OCI-M1 (cell line): Measurements from ENCODE around the gene ATXN7L3.
"Not testable (repeated sequence)": the region's sequence is repeated elsewhere in the genome, so short reads cannot be mapped to it uniquely, and the experiment has no call there.

Experiments
- DNase-seq: peaks from one replicate; lab custom pipeline; 2025; lab: John Stamatoyannopoulos, UW

Gene ATXN7L3

GRCh38 chr17:44174427-44174826, 25.3 kb downstream of the ATXN7L3 start:
- DNase-seq: no peak

DNA sequence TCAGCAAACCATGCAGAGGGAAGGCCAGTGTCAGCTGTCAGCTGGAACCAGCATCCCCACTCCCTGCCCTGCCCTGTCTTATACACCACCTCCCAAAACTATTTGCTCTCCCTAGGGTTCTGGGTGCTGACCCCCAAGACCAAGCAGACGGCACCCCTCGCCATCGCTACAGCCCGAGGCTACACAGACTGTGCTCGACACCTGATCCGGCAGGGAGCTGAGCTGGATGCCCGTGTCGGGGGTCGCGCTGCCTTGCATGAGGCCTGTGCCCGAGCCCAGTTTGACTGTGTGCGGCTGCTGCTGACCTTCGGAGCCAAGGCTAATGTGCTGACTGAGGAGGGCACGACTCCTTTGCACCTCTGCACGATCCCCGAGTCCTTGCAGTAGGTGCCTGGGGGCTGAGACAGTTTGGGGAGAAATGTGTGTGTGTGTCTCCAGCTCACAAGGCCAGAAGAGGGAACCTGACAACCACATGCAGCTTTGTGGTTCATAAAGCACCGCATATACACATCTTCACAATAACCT, 27.7 kb downstream of the ATXN7L3 start:
- no peak for DNase-seq

DNA sequence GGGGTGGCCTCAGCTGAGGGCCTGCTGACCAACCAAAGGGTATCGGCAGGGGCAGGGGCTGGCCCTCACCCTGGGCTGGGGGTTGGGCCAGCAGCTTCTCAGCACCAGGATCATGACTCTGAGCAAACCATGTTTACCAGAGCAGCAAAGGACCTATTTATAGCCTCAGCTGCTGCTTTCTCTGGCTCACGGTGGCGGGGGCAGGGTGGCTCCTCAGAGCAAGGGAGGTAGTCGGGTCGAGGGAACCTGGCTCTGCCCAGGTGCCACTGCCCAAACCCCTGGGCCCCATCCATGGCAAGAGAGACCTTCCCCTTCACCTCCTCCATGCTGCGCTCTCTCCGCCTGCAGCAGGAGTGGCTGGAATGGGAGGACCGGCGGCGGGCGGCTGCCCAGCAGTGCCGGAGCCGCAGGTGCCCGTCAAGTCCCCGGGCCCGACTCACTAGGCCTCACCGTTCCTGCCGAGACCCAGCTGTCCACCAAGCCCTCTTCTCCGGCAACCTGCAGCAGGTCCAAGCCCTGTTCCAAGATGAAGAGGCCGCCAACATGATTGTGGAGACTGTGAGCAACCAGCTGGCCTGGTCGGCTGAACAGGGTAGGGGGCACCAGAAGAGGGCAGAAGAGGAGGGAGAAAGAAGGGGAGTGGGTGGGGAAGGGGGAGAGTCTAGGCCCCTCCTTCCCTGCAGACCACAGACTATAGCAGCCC, 29.0 kb downstream of the ATXN7L3 start, which contains the start of gene ASB16:
Gene ASB16, plus strand, starts transcription at position 206 of the 703 bp plus-strand sequence. Its CDS starts 86 bp downstream, at position 292.
- no peak for DNase-seq

DNA sequence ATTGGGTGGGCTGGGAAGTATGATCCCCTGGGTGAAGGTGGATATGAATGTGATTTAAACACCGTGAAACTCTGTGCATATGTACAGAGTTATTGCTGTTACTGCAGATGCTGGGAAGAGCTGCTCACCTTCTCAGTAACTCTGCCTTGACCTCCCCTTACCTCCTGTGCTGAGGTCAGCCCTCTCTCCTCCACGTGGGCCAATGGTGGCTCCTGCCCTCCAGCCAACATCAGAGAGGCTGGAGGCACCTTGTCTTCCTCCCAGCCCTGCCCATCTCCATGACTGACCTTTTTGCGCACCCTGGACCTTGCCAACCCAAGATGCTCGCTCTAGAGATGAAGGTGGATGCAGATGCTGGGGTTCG, 29.6 kb downstream of the ATXN7L3 start:
- DNase-seq: no peak

- DNase-seq: no peak
Observed at GRCh38 chr17:44167181-44167861, 32.4 kb downstream of the ATXN7L3 start.

GRCh38 chr17:44164476-44164875, 35.2 kb downstream of the ATXN7L3 start:
- DNase-seq: no peak

GRCh38 chr17:44159519-44160210, 40.0 kb downstream of the ATXN7L3 start:
- DNase-seq: peak; percentile 98

- DNase-seq: no peak
Observed at GRCh38 chr17:44155488-44155887, 44.2 kb downstream of the ATXN7L3 start.

DNA sequence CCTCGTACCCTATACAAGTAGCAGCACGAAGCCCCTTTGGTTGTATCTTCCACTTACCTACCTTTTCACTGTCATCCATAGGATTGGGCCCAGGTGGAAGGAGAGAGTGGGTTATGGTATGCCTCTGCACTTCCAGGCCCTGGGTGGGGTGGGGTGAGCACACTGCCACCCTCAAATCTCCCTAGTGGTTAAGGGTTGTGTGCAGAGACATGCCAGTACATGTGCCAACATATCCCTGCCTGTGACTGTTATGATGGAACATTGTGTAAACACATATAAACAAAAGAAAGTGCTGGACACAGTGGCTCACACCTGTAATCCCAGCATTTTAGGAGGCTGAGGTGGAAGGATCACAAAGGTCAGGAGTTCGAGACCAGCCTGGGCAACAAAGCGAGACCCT, 46.8 kb downstream of the ATXN7L3 start:
- no peak for DNase-seq

DNA sequence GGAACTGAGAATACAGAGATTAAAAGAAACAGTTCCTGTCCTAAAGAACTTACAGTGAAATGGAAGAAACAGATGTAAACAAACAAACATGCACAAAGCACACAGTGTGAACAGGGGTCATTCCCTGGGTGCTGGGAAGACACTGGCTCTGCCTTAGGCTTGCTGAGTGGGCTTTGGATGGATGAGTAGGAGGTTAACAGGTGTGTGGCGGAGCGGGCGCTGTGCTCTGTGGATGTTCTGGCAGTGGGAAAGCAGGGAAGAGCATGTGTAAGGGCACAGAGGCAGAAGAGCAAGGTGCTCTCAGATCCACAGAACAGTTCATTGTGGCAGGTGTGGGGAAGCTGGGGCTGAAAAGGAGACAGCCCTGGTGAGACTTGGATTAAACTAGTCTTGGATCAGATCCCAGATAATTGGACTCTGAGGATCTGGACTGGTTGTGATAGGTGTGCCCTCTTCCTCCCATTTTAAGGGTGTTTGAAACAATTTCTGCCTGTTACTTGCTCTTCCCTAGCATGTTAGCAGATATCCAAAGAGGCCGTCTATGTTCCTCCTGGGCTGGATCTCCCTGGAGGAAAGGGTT, 49.8 kb downstream of the ATXN7L3 start:
- no peak for DNase-seq

DNA sequence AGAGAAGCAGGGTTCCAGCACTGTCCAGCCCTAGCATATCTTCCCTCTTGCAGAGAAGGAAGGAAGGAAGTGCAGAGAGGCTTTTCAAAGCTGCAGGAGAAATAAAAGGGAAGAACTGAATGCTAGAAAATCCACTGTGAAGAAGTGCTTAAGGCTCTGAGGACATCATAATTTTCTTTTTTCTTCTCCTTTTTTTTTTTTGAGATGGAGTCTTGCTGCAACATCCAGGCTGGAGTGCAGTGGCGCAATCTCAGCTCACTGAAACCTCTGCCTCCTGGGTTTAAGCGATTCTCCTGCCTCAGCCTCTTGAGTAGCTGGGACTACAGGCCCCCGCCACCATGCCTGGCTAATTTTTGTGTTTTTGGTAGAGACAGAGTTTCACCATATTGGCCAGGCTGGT, 50.6 kb downstream of the ATXN7L3 start:
- not testable (repeated sequence) for DNase-seq

DNA sequence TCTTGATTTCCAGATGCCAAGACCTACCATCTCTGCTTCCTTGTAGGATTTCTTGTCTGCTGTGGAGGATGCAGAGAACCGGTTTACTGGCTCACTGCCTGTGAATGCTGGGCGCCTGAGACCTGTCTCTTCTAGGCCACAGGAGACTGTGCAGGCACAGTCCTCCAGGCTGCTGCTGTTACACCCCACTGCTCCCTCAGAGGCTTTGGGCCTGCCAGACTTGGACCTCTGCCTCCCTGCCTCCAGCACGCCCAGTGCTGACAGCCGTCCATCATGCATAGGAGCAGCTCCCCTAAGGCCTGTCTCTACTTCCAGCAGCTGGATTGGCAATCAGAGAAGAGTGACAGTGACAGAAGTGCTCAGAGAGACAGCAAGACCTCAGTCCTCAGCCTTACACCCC, 51.9 kb downstream of the ATXN7L3 start:
- no peak for DNase-seq

- DNase-seq: no peak
Observed at GRCh38 chr17:44146375-44147346, 53.0 kb downstream of the ATXN7L3 start.

DNA sequence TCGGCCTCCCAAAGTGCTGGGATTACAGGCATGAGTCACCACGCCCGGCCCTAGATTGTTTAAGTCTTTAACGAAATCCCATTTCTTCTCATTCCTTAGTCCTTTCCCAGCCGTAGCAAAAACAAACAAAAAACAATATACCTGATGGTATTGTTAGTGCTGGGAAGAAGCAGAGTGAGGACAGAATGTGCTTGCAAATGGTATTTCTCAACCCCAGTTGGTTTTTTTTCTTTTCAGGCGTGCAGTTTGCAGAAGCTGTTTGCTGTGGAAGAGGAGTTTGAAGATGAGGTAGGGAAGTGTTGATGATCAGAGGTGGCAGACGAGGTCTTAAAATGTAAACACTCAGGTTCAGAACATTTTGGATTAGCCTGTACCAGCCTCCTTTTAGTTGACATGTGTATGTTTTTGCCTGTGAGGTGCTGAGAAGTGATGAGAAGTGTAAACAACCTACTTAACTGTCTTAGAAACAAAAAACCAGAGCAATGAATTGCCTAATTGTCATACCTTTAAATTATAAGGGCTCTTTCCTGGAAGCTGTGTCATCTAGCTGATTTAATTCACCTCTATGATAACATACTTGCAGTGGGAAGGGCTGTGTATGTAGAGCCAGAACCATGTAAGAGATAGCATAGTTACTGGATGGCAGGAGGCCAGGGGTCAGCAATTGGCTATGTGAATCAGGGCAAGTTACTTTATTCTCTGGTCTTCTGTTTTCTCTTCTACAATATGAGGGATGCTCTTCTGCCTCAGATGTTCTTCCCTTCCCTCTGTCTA, 54.5 kb downstream of the ATXN7L3 start:
- DNase-seq: no peak

DNA sequence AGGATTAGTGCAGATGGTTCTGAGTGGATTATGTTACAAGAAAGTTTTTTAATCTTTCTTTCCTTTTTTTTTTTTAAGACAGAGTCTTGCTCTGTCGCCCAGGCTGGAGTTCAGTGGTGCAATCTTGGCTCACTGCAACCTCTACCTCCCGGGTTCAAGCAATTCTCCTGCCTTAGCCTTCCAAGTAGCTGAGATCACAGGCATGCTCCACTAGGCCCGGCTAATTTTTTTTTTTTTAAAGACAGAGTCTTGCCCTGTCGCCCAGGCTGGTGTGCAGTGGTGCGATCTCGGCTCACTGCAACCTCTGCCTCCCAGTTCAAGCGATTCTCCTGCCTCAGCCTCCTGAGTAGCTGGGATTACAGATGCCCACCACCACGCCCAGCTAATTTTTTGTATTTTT, 55.8 kb downstream of the ATXN7L3 start:
- not testable (repeated sequence) for DNase-seq
